Heart left ventricle (tissue), 13 donors: ENCODE results near the gene SUPT5H.

Experiments used
- POLR2A ChIP-seq, 2 donors: fragments of 450-650 bp; IDR thresholded peaks; one replicate each; pipeline ENCODE4 v1.6.1; 2017; ENCODE audit warnings: antibody characterized with exemption in 2 of 2, mild to moderate bottlenecking in 2 of 2, moderate library complexity in 2 of 2
- TF ChIP-seq, protein P1 (sequence below), 12 donors: fragments of 200-600 bp; sonication (generic) in 4 of 12; IDR thresholded peaks; one replicate each; pipeline versions ENCODE4 v1.5.0 to v1.8.0; 2018 to 2022; ENCODE audit warnings: antibody characterized with exemption in 12 of 12, mild to moderate bottlenecking in 5 of 12
- donor health status: ischemic (EF 13 %, LVEDD 7.1; RV severe dilation, severe dysfunction).
- donor health status: DM: no; HTN: yes; CAD: no.
- donor health status: DM: no; HTN: no; CAD: no.
- donor health status: ischemic (EF 25% LVEDD 6.9; RV normal size, moderate dysfunction).
- donor health status: ischemic (EF 25% LVEDD 5.7; RV mildly dilated, moderate dysfunction).
- donor health status: ischemic (EF 35%, LVEDD 5.7; RV mildly dilated, moderate dysfunction).
- donor health status: nonischemic (EF 11% LVEDD 7.7; RV severe dilation, severe dysfunction).
- donor health status: DM: yes; HTN: yes; CAD: no.
- donor health status: PGD.
- donor health status: ischemic (EF 29% LVEDD 5.4; RV normal size, mild dysfunction).
- donor health status: nonischemic (EF 23%, LVEDD 6.1; RV moderate dilation, normal function).

DNA sequence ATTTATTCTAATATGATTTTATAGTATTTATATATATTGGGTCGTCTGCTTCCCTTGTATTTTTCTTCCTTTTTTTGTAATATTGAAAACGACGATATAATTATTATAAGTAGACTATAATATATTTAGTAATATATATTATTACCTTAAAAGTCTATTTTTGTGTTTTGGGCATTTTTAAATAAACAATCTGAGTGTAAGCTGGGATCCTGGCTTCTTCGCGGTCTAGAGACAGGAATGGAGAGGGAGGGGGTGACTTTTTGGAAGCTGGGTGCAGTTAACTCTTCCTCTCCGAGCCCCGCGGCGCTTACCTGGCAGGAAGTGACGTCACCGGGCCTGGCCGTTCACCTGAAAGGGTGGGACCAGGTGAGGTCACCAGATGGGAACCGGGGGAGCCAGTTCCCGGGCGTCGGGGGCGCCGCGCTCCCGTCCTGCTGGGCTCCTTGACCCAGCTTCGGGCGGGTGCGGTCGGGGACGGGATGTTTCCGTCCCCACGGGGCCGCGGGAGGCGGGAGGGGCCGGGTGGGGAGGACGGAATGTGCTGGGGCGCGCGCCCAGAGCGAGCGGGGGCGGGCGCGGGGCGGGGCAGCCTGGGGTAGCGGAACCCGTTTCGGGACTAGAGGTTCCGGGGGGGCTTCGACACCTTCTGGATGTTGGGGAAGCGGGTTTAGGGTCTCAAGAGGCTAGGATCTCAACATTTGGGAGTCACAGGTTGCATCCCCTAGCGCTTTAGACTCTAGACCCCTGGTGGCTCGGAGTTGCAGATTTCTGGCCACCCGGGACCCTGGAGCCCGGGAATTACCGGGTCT, 36.0 kb upstream of the SUPT5H start:
- TF ChIP-seq, protein P1, sequence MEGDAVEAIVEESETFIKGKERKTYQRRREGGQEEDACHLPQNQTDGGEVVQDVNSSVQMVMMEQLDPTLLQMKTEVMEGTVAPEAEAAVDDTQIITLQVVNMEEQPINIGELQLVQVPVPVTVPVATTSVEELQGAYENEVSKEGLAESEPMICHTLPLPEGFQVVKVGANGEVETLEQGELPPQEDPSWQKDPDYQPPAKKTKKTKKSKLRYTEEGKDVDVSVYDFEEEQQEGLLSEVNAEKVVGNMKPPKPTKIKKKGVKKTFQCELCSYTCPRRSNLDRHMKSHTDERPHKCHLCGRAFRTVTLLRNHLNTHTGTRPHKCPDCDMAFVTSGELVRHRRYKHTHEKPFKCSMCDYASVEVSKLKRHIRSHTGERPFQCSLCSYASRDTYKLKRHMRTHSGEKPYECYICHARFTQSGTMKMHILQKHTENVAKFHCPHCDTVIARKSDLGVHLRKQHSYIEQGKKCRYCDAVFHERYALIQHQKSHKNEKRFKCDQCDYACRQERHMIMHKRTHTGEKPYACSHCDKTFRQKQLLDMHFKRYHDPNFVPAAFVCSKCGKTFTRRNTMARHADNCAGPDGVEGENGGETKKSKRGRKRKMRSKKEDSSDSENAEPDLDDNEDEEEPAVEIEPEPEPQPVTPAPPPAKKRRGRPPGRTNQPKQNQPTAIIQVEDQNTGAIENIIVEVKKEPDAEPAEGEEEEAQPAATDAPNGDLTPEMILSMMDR (IDR thresholded peaks at IDR 0.05) = peak in 1 of 12 donors; percentile 12
- TF ChIP-seq POLR2A (IDR thresholded peaks at IDR 0.05) = peak; percentile 78 to 85
